H9 (cell line): ENCODE measurements around the gene RBM5. TPM values are rescaled to one million over a fixed set of nuclear protein-coding genes. Genes with fewer than 3 reads are reported as not detected.

Experiments
- DNase-seq: peaks from one replicate; pipeline ENCODE4 v3.0.0-alpha.2; 2017
- H2AFZ ChIP-seq: one replicate; pipeline ENCODE4 v1.6.1; 2013; ENCODE audit warnings: mild to moderate bottlenecking, low read length, control low read depth, moderate library complexity
- H2AK5ac ChIP-seq: 2 replicates; pipeline ENCODE4 v1.6.1; 2013; ENCODE audit warnings: low read length, control low read depth, mixed read lengths; ENCODE audit not compliant: insufficient read length
- H2BK120ac ChIP-seq: one replicate; pipeline ENCODE4 v1.6.1; 2013; ENCODE audit warnings: low read depth, mild to moderate bottlenecking, low read length, control low read depth, inconsistent platforms; ENCODE audit not compliant: poor library complexity, severe bottlenecking
- H2BK12ac ChIP-seq: 2 replicates; pipeline ENCODE4 v1.6.1; 2013; ENCODE audit warnings: low read length, control low read depth, mixed read lengths, low read depth; ENCODE audit not compliant: insufficient read length
- H2BK15ac ChIP-seq: 2 replicates; pipeline ENCODE4 v1.6.1; 2013; ENCODE audit warnings: low read depth, low read length, control low read depth
- H2BK20ac ChIP-seq: one replicate; pipeline ENCODE4 v1.6.1; 2013; ENCODE audit warnings: low read depth, mild to moderate bottlenecking, low read length, control low read depth, inconsistent platforms; ENCODE audit not compliant: poor library complexity, severe bottlenecking
- H2BK5ac ChIP-seq: 2 replicates; pipeline ENCODE4 v1.6.1; 2013; ENCODE audit warnings: low read length, control low read depth, mixed read lengths; ENCODE audit not compliant: insufficient read length
- H3K14ac ChIP-seq: 2 replicates; pipeline ENCODE4 v1.6.1; 2013; ENCODE audit warnings: low read length, control low read depth; ENCODE audit not compliant: insufficient read depth
- H3K18ac ChIP-seq: 2 replicates; pipeline ENCODE4 v1.6.1; 2013; ENCODE audit warnings: low read depth, mild to moderate bottlenecking, mixed read lengths, low read length, control low read depth; ENCODE audit not compliant: insufficient read length
- H3K23ac ChIP-seq: 2 replicates; pipeline ENCODE4 v1.6.1; 2013; ENCODE audit warnings: low read length, control low read depth, mixed read lengths, low read depth; ENCODE audit not compliant: insufficient read length
- H3K23me2 ChIP-seq: 2 replicates; pipeline ENCODE4 v1.6.1; 2013; ENCODE audit warnings: low read depth, mild to moderate bottlenecking, mixed read lengths, low read length, control low read depth; ENCODE audit not compliant: insufficient read length, poor library complexity, severe bottlenecking
- H3K27ac ChIP-seq: 2 replicates; pipeline ENCODE4 v1.5.1; 2013; ENCODE audit warnings: low read length, control low read depth, mixed read lengths, low read depth; ENCODE audit not compliant: insufficient read length
- H3K27me3 ChIP-seq: 2 replicates; pipeline ENCODE4 v1.6.1; 2013; ENCODE audit warnings: low read length, control low read depth, inconsistent platforms; ENCODE audit not compliant: insufficient read depth
- H3K4ac ChIP-seq: 2 replicates; pipeline ENCODE4 v1.6.1; 2013; ENCODE audit warnings: low read depth, mild to moderate bottlenecking, control low read depth, inconsistent platforms, low read length, moderate library complexity
- H3K4me1 ChIP-seq: 2 replicates; pipeline ENCODE4 v1.6.1; 2013; ENCODE audit warnings: low read length, control low read depth, inconsistent platforms; ENCODE audit not compliant: insufficient read depth
- H3K4me2 ChIP-seq: 2 replicates; pipeline ENCODE4 v1.6.1; 2013; ENCODE audit warnings: low read length, control low read depth, mixed read lengths; ENCODE audit not compliant: insufficient read length, insufficient read depth
- H3K56ac ChIP-seq: 2 replicates; pipeline ENCODE4 v1.6.1; 2013; ENCODE audit warnings: low read depth, mild to moderate bottlenecking, mixed read lengths, low read length, control low read depth; ENCODE audit not compliant: insufficient read length
- H3K79me1 ChIP-seq: 2 replicates; pipeline ENCODE4 v1.6.1; 2013; ENCODE audit warnings: low read depth, mild to moderate bottlenecking, moderate library complexity, low read length, control low read depth, inconsistent platforms; ENCODE audit not compliant: insufficient read depth, poor library complexity, severe bottlenecking
- H3K79me2 ChIP-seq: 2 replicates; pipeline ENCODE4 v1.6.1; 2013; ENCODE audit warnings: low read length, control low read depth, inconsistent platforms; ENCODE audit not compliant: insufficient read depth
- H3K9ac ChIP-seq: 2 replicates; pipeline ENCODE4 v1.6.1; 2013; ENCODE audit warnings: low read length, control low read depth, mixed read lengths; ENCODE audit not compliant: insufficient read length; ENCODE audit errors: extremely low read depth
- H3K9me3 ChIP-seq: one replicate; pipeline ENCODE4 v1.6.1; 2013; ENCODE audit warnings: low read depth, low read length, inconsistent platforms; ENCODE audit not compliant: control insufficient read depth
- H3T11ph ChIP-seq: one replicate; pipeline ENCODE4 v1.6.1; 2013; ENCODE audit warnings: mild to moderate bottlenecking, low read length, control low read depth, inconsistent platforms
- H4K20me1 ChIP-seq: one replicate; pipeline ENCODE4 v1.6.1; 2013; ENCODE audit not compliant: control insufficient read depth, insufficient read length, insufficient read depth
- H4K5ac ChIP-seq: 2 replicates; pipeline ENCODE4 v1.6.1; 2013; ENCODE audit warnings: low read depth, mild to moderate bottlenecking, mixed read lengths, low read length, control low read depth; ENCODE audit not compliant: insufficient read length
- H4K8ac ChIP-seq: replicated peaks from 2 replicates; pipeline ENCODE4 v1.6.1; 2013; ENCODE audit warnings: low read length, control low read depth, mixed read lengths, low read depth; ENCODE audit not compliant: insufficient read length
- H4K91ac ChIP-seq: 2 replicates; pipeline ENCODE4 v1.6.1; 2013; ENCODE audit warnings: low read depth, mild to moderate bottlenecking, moderate library complexity, mixed read lengths, low read length, control low read depth; ENCODE audit not compliant: insufficient read length
- H3K27ac Mint-ChIP-seq, 3 experiments: 2 replicates in 2 of 3; 3 replicates in 1 of 3; pipeline ENCODE4 v1.8.0; 2020 to 2021; ENCODE audit warnings: mixed read lengths in 3 of 3, mild to moderate bottlenecking in 1 of 3, moderate library complexity in 1 of 3
- H3K27me3 Mint-ChIP-seq: 2 replicates; pipeline ENCODE4 v1.8.0; 2021; ENCODE audit warnings: low read depth, mild to moderate bottlenecking, moderate library complexity, mixed read lengths
- H3K36me3 Mint-ChIP-seq, 3 experiments: 2 replicates in 2 of 3; 3 replicates in 1 of 3; pipeline ENCODE4 v1.8.0; 2020 to 2021; ENCODE audit warnings: low read depth in 3 of 3, mixed read lengths in 3 of 3; ENCODE audit not compliant: insufficient read depth in 1 of 3
- H3K4me1 Mint-ChIP-seq, 2 experiments: 2 replicates each; pipeline ENCODE4 v1.8.0; 2020; ENCODE audit warnings: mixed read lengths in 2 of 2
- H3K4me3 Mint-ChIP-seq, 2 experiments: 2 replicates in 1 of 2; 3 replicates in 1 of 2; pipeline ENCODE4 v1.8.0; 2020 to 2021; ENCODE audit warnings: mild to moderate bottlenecking in 2 of 2, mixed read lengths in 2 of 2, moderate library complexity in 1 of 2
- H3K9me3 Mint-ChIP-seq, 2 experiments: 2 replicates in 1 of 2; 3 replicates in 1 of 2; pipeline ENCODE4 v1.8.0; 2020; ENCODE audit warnings: mild to moderate bottlenecking in 2 of 2, mixed read lengths in 2 of 2, moderate library complexity in 1 of 2
- CTCF ChIP-seq: fragments of 200-600 bp; sonication (generic); conservative IDR thresholded peaks from 3 replicates; pipeline ENCODE4 v1.8.0; 2021; ENCODE audit warnings: antibody characterized with exemption, mild to moderate bottlenecking
- WGBS: extraction: QIAGEN DNeasy Blood & Tissue Kit; methylation state at CpG from one replicate; pipeline ENCODE4 v1.1.7; 2013; ENCODE audit warnings: missing lambda C conversion rate, low lambda C conversion rate, mixed read lengths; ENCODE audit not compliant: insufficient read length; ENCODE audit errors: extremely low coverage; 5-methylcytosine and 5-hydroxymethylcytosine counted together
- total RNA-seq: library from RNA; stranded (reverse); gene quantifications from 2 replicates; pipeline ENCODE4 v1.2.1, GENCODE V29; 2021

Gene RBM5
- total RNA-seq, 1 experiment from 2014 or later: 123 TPM

DNA sequence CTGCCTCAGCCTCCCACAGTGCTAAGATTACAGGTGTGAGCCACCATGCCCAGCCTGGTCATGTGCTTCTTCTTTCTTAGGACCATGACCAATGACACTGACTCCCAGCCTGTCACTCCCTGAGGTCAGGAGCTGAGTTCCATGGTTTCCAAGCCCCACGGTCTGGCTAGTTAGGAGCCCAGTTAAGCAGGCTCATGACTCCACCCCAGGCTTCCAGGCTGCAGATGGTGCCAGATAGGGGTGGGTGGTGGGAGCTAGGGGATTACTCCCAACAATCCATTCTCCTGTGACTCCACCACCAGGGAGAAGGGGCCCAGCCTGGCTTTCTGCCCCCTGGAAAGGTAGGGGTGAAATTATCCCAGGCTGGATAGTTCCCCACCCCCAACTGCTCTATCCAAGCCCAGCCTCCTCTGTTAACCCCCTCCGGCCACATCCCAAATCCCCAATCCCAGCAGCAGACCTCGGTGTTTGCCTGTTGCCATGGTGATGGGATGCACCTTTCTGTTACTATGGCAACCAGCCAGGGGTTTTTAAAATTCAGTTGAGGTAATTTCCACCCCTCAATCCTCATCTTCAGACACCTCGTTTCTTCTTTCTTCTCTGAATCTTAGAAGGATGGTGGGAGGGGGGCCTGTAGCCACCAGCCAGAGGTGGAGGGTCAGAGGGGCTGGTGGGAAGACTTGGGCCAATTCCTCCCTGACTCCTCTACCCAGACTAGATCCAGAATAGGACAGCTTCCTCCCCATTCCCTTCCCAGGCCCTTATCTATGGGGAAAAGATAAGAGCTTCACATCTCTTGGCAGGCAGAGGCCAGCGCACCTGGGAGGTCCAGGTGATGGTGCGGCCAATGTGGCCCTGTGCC lies 43.9 kb downstream of the RBM5 start:
- Mint-ChIP-seq H3K9me3 (no peaks in the 10 kb centered on the region), H3K4me3 (peak overlapping the region in 1 of 2 experiments; percentile 42; a peak in 2 of 5 replicates), H3K27ac (peak overlapping the region in 2 of 3 experiments; percentile 74 to 92; a peak in 4 of 7 replicates), H3K27me3 (no peaks in the 10 kb centered on the region; the same call in none of the 2 replicates), H3K4me1 (peaks cover 9 to 24% of the 10 kb centered on the region in 2 experiments), H3K36me3 (no peaks in the 10 kb centered on the region; a peak in 1 of 7 replicates)
- H3K18ac ChIP-seq: peak overlapping the region; percentile 56
- no CpG with 5 or more reads among the region's 6 CpGs for WGBS
- H3T11ph ChIP-seq: no peak overlapping the region
- H2BK5ac ChIP-seq: no peak overlapping the region
- no peaks in the 10 kb centered on the region for H4K20me1 ChIP-seq
- no peak overlapping the region for H3K4ac ChIP-seq
- no peak overlapping the region for H3K27ac ChIP-seq
- TF ChIP-seq CTCF: no peak
- no peaks in the 10 kb centered on the region for H3K23me2 ChIP-seq
- no peak overlapping the region for H2BK12ac ChIP-seq
- H2BK15ac ChIP-seq: no peak overlapping the region
- no peak overlapping the region for H3K56ac ChIP-seq
- H4K91ac ChIP-seq: no peak overlapping the region
- H3K79me2 ChIP-seq: no peaks in the 10 kb centered on the region
- no peak overlapping the region for H3K9ac ChIP-seq
- H3K4me1 ChIP-seq: no peaks in the 10 kb centered on the region; the same call in 1 of the 2 replicates
- H2AFZ ChIP-seq: no peak overlapping the region
- H2BK20ac ChIP-seq: no peak overlapping the region
- no peak overlapping the region for H4K5ac ChIP-seq
- peak overlapping the region; percentile 59 for H3K14ac ChIP-seq
- H2BK120ac ChIP-seq: no peak overlapping the region
- no peaks in the 10 kb centered on the region for H3K79me1 ChIP-seq
- H3K23ac ChIP-seq: no peak overlapping the region
- H3K4me2 ChIP-seq: no peak overlapping the region
- no peaks in the 10 kb centered on the region for H3K9me3 ChIP-seq
- H2AK5ac ChIP-seq: no peak overlapping the region
- no peaks in the 10 kb centered on the region for H3K27me3 ChIP-seq
- H4K8ac ChIP-seq: no peak overlapping the region
- DNase-seq: no peak
